GM13976 (cell line): ENCODE data around the gene ERBB4.

Experiments
- DNase-seq: peaks from one replicate; pipeline ENCODE4 v3.0.0; 2012; ENCODE audit warnings: low spot score
- CTCF ChIP-seq: IDR thresholded peaks from 2 replicates; pipeline ENCODE4 v1.5.1; 2012; ENCODE audit warnings: borderline replicate concordance, mild to moderate bottlenecking; ENCODE audit not compliant: insufficient read depth; ENCODE audit errors: extremely low read depth, missing control alignments, control extremely low read depth
- in situ Hi-C: fragments of 300-500 bp; cut with MboI; formaldehyde crosslinking; loops from one replicate; pipeline ENCODE4 v1.12.0; 2022; ENCODE audit warnings: low sequenced_read_pairs, mixed read lengths, inconsistent platforms; ENCODE audit not compliant: unreplicated experiment

Gene ERBB4

GRCh38 chr2:211503198-211503597 lies 1035.4 kb downstream of the ERBB4 start:
- no peak for DNase-seq
- in situ Hi-C loops: no loop called here
- TF ChIP-seq CTCF: no peak

GRCh38 chr2:211498551-211499205 lies 1039.9 kb downstream of the ERBB4 start:
- no peak for DNase-seq
- in situ Hi-C loops: no loop called here
- TF ChIP-seq CTCF: no peak

DNA sequence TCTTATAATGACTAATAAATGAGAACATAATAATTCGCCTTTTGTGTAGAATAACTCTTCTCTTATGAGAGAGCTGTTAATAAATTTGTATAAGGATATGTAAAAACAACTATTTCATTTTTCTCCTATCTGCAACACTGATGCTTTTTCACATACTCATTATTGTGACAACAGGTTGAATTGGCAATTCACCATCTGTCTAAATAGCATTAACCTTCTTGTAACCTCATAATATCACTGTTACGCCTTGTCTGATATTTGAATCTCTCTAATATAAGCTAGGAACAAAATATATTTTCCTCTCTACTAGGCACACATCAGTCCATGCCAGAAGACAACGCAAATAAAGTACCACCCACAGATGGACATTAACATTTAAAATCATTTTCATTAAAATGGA lies 1043.3 kb downstream of the ERBB4 start:
- in situ Hi-C loops: no loop called here
- DNase-seq: no peak
- TF ChIP-seq CTCF: no peak

DNA sequence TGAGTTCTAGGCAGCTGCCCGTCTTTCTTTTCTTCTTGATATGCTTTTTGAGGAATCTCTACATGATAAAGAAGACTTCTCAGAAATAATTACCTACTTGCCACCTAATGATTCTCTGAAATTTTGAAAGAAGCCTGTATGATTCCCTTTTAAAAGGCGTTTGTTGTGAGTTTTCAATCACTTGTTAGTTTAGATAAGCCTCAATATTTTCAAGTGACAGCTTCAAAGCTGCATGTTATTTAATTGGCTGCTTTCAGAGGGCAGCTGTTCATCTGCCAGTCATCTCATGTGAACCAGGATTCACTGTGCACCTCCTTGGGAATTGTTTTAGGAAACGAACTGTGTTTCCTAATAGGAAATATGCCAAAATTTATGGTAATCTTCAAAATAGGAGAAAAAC lies 1044.1 kb downstream of the ERBB4 start:
- no peak for DNase-seq
- TF ChIP-seq CTCF: no peak
- in situ Hi-C loops: no loop called here

- DNase-seq: no peak
- in situ Hi-C loops: no loop called here
- TF ChIP-seq CTCF: no peak
These were observed 1044.5 kb downstream of the ERBB4 start for GRCh38 chr2:211494085-211494484.

- no peak for TF ChIP-seq CTCF
- no peak for DNase-seq
- in situ Hi-C loops: no loop called here
These were observed 1050.9 kb downstream of the ERBB4 start for GRCh38 chr2:211487733-211488132.
